Subcutaneous preadipocyte (primary cell): ENCODE measurements around the gene IL23R. TPM values are rescaled to one million over a fixed set of nuclear protein-coding genes. Genes with fewer than 3 reads are reported as not detected.

Source experiments
- small RNA-seq: library from RNA; depleted of rRNA; stranded (forward); fragments of <200 nt; gene quantifications from one replicate; pipeline ENCODE3, GENCODE V24; 2012
- total RNA-seq: library from RNA; depleted of rRNA; stranded (reverse); fragments of >200 nt; gene quantifications from 2 replicates; pipeline ENCODE4 v1.2.3, GENCODE V29; 2012

Gene IL23R
- total RNA-seq = not detected in 2 replicates

GRCh38 chr1:67166196-67166595, at the start of gene IL23R:
Gene IL23R (plus strand): TSS chr1:67166454. CDS start chr1:67168121, 1,667 bp downstream.

GRCh38 chr1:67134695-67135094, 31.6 kb upstream of the IL23R start, which contains the start of gene C1orf141:
Gene C1orf141 (minus strand): TSS chr1:67134970. CDS start chr1:67127240, 7,730 bp downstream.

GRCh38 chr1:67307251-67308060, 141.2 kb downstream of the IL23R start, which contains the start of gene IL12RB2:
Gene IL12RB2 (plus strand): TSS chr1:67307873. CDS start chr1:67320369, 12,496 bp downstream.

Small RNA genes within 50 kb of the gene (small RNA-seq; reads per million reads assigned to genes)
- not detected for gene RNU4ATAC4P
- gene RNU6-586P = not detected

Other genes starting within 250 kb of the IL23R start
- gene DNAI4, start 241.6 kb upstream of the IL23R start, total RNA-seq = 3.5 and 5.1 TPM in 2 replicates
- gene MIER1, start 241.5 kb upstream of the IL23R start, total RNA-seq = 20.2 and 26.8 TPM in 2 replicates
- gene SLC35D1, start 112.3 kb upstream of the IL23R start, total RNA-seq = 9.6 and 12.5 TPM in 2 replicates
- not detected in 2 replicates for gene C1orf141, start 31.5 kb upstream of the IL23R start, total RNA-seq
- gene IL12RB2, start 141.4 kb downstream of the IL23R start, total RNA-seq = 0.20 TPM in 1 of 2 replicates, not detected in the other